GM13976 (cell line): ENCODE results near the gene NHLRC1.

Source experiments
- DNase-seq: peaks from one replicate; pipeline ENCODE4 v3.0.0; 2012; ENCODE audit warnings: low spot score
- in situ Hi-C: fragments of 300-500 bp; cut with MboI; formaldehyde crosslinking; loops from one replicate; pipeline ENCODE4 v1.12.0; 2022; ENCODE audit warnings: low sequenced_read_pairs, mixed read lengths, inconsistent platforms; ENCODE audit not compliant: unreplicated experiment
- TF ChIP-seq, protein P1 (sequence below): IDR thresholded peaks from 2 replicates; pipeline ENCODE4 v1.5.1; 2012; ENCODE audit warnings: borderline replicate concordance, mild to moderate bottlenecking; ENCODE audit not compliant: insufficient read depth; ENCODE audit errors: extremely low read depth, missing control alignments, control extremely low read depth

NHLRC1 gene

DNA sequence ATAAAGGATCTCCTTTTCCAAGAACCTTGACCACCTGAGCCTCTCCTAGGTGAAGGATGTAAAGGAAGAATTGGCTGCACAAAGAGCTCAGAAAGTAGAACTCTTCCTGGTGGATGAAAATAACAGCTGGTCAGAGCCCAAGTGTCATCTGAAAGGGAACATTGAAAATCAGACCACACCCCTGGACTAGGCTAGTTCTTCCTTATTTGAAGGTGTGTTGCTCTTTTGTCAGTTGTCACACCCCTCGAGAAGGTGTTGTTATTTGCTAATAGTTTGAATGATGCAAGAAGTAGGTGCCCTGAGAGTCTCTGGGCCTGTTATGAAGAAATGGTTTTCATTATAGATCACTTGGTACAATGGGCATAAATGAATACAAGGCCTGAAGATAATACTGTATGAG is 31.1 kb downstream of the NHLRC1 start:
- no peak for DNase-seq
- TF ChIP-seq, protein P1, sequence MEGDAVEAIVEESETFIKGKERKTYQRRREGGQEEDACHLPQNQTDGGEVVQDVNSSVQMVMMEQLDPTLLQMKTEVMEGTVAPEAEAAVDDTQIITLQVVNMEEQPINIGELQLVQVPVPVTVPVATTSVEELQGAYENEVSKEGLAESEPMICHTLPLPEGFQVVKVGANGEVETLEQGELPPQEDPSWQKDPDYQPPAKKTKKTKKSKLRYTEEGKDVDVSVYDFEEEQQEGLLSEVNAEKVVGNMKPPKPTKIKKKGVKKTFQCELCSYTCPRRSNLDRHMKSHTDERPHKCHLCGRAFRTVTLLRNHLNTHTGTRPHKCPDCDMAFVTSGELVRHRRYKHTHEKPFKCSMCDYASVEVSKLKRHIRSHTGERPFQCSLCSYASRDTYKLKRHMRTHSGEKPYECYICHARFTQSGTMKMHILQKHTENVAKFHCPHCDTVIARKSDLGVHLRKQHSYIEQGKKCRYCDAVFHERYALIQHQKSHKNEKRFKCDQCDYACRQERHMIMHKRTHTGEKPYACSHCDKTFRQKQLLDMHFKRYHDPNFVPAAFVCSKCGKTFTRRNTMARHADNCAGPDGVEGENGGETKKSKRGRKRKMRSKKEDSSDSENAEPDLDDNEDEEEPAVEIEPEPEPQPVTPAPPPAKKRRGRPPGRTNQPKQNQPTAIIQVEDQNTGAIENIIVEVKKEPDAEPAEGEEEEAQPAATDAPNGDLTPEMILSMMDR, result no peak
- in situ Hi-C loops, result no loop called here

DNA sequence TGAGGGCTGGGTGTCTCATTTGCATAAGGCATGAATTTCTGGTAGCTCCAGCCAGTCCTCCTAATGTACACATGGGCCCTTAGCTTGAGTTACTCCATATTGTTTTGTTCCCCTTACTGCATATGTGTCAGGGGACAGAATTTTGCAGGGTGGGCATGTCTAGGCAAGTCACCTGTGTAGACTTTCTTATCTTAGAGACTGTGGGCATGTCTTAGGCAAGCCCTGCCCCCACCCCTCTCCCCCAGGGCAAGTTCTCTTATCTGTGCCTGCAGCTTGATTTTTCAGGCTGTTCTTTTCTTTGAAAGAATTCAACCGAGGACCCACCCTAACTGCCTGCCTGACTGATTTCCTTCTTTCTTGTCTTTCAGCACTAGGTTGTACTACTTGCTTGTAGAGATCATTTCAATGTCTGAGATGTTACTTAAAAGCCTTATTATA is 32.1 kb downstream of the NHLRC1 start:
- TF ChIP-seq, protein P1, result no peak
- in situ Hi-C loops, result no loop called here
- DNase-seq, result no peak

DNA sequence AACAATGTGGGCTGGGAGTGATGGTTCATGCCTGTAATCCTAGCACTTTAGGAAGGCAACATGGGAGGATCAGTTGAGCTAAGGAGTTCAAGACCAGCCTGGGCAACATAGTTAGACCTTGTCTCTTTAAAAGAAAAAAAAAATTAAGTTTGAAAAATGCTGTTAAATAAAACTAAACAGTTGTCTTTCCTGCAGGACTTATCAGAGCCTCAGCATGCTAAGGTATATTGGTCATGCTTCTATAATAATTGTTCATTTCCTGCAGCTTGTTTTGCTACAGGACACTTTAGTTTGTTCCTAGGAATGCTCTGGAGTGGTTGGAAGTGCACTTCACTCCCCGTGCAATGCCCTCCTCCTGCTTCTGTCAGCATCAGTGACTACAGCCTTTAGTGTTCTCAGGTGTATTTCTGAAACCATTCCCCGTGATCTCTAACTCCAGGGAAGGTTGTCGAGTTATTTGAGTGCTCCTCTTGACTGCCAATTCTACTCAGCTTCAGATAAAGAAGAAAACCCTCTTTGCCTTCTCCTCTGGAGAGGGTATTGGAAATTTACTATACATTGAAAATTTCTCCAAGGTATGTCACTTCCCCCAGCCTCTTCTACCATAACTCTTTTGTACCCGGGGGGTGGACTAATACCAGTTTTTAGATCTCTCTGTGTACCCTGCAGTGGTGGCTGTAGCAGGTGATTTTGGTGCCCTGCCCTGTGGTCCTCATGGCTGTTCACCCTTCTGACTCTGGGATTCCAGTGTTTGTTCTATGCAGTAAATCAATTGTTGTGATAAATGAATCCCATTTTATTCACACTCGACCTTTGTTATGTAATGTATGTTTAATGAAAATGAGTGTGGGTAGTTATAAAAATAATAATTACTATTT is 33.8 kb downstream of the NHLRC1 start:
- in situ Hi-C loops, result no loop called here
- no peak for DNase-seq
- TF ChIP-seq, protein P1, result no peak

DNA sequence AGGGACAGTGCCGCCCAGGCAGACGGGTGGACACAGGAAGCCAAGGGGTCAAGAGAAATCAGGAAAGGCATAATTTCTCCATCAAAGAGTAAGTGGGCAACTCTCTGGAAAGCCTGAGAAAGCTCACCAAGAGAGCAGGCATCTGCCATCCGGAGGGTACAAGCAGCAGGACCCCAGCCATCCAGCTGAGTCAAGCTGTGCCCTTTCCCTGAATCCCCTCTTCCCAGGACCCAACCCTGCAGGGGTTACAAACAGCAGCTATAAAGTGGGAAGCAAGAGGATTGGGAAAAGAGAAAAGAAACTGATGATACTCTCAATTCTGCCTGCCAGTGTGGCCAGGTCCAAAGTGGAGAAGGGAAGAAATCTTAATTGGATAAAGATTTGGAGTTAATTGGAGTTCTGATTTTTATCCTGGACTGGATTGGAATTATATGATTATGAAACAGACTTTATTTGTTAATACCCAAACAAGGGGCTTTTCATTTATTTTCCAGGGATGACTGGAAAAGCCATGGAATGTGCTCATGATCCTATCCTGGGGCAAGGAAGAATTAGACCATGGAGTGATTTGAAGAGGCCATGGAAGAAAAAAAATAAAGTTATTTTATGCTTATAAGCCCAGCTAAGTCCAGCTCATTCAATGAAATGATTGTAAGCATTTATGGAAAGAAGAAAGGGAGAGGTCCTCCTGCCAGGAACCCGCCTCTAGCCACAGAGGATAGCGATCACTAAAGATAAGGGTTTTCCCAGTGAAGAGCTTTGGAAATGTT is 34.9 kb downstream of the NHLRC1 start:
- DNase-seq, result no peak
- in situ Hi-C loops, result no loop called here
- TF ChIP-seq, protein P1, result no peak

DNA sequence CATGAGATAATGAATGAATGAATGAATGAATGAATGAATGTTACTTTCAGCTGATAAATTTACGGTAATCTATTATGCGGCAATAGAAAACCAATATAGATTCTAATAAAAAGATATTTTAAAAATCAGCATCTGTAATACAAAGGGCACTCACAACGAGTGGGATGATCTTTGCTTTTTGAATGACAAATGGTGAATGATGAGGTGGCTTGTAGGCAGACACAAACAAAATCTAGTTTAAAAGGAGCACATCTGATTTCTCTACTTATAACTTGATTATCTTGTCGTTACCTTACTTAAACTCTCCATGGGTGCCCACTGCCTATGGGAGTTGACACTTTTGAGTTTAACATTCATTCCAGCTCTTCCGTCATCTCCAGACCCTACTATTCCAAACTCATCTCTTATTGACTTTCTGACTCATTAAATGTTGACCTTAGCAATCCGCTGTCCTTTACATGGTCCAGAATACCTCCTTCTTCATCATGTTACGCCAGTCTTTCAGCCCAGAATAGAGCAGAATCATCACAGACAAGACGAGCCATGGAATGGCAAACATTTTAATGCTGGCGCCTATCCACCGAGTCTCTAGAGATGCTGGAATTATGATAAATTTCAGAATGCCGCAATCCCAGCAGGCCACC is 41.3 kb downstream of the NHLRC1 start:
- in situ Hi-C loops, result no loop called here
- TF ChIP-seq, protein P1, result no peak
- DNase-seq, result no peak

DNA sequence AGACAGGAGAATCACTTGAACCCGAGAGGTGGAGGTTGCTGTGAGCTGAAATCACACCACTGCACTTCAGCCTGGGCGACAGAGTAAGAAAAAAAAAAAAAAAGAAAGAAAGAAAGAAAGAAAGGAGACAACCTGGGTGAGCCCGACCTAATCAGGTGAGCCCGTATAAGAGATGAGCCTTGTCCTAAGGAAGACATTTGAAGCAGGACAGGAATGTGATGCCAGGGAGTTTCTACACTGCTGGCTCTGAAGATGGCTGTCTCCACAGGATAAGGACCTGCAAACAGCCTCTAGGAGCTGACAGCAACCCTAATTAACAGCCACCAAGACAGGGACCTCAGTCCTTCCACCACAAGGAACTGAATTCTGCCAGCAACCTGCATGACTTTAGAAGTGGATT is 41.9 kb downstream of the NHLRC1 start:
- TF ChIP-seq, protein P1, result no peak
- DNase-seq, result no peak
- in situ Hi-C loops, result no loop called here
